BLaER1 treated with 17β-estradiol and CSF1 and Interleukin-3, amounts not matched to agents 10 nM and 100 nM (cell line): ENCODE measurements around the gene APPBP2.
"Not testable (repeated sequence)": the region's sequence is repeated elsewhere in the genome, so short reads cannot be mapped to it uniquely, and the experiment has no call there.

Experiments
- H3K27ac ChIP-seq, 11 experiments: shearing (Covaris generic); formaldehyde crosslinking; 2 replicates each; pipeline ENCODE4 v1.8.1; 2022
- H3K27me3 ChIP-seq, 11 experiments: shearing (Covaris generic); formaldehyde crosslinking; 2 replicates each; pipeline ENCODE4 v1.8.1; 2022
- H3K36me3 ChIP-seq, 11 experiments: shearing (Covaris generic); formaldehyde crosslinking; 2 replicates each; pipeline ENCODE4 v1.8.1; 2022
- H3K4me1 ChIP-seq, 10 experiments: shearing (Covaris generic); formaldehyde crosslinking; 2 replicates each; pipeline ENCODE4 v1.8.1; 2022
- H3K4me2 ChIP-seq, 11 experiments: shearing (Covaris generic); formaldehyde crosslinking; 2 replicates each; pipeline ENCODE4 v1.8.1; 2022
- H3K4me3 ChIP-seq, 10 experiments: shearing (Covaris generic); formaldehyde crosslinking; 2 replicates each; pipeline ENCODE4 v1.8.1; 2022
- H3K9ac ChIP-seq, 11 experiments: shearing (Covaris generic); formaldehyde crosslinking; 2 replicates each; pipeline ENCODE4 v1.8.1; 2022
- H3K9me3 ChIP-seq, 11 experiments: shearing (Covaris generic); formaldehyde crosslinking; replicated peaks in 1 of 11; 2 replicates each; pipeline ENCODE4 v1.8.1; 2022
- H4K20me1 ChIP-seq, 11 experiments: shearing (Covaris generic); formaldehyde crosslinking; 2 replicates each; pipeline ENCODE4 v1.8.1; 2022
- Cebpa-rat ChIP-seq, 11 experiments: shearing (Covaris generic); IDR thresholded peaks; 2 replicates each; pipeline ENCODE4 v1.8.1; 2022

APPBP2 gene

DNA sequence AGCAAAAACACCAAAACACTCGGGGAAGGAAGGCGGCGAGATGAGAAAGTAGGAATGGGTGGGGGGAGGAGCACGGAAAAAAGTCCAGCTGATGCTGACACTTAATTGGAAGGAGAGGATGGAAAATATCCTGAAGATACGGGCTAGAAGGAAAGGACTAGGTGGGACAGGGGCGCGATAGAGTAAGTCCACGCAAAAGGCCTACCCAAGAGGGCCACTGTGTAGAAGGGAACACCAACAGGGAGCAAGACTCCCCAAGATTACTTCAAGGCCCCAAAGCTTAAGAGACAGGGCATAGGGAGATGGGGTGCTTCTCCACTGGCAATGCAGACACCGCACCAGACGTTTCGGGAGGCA lies 736 bp downstream of the APPBP2 start:
- H3K27ac ChIP-seq: peak overlapping the region; percentile 88 to 97 (median 95)
- peaks cover 6 to 32% (median 25%) of the 10 kb centered on the region in 10 experiments for H3K4me1 ChIP-seq
- H3K27me3 ChIP-seq: no peaks in the 10 kb centered on the region
- H3K4me2 ChIP-seq: peak overlapping the region; percentile 77 to 92 (median 86)
- peaks cover 11 to 36% (median 23%) of the 10 kb centered on the region in 11 experiments; a peak in 21 of 22 replicates for H3K36me3 ChIP-seq
- TF ChIP-seq Cebpa-rat (IDR thresholded peaks at IDR 0.05): no peak
- peak overlapping the region; percentile 75 to 98 (median 90) for H3K4me3 ChIP-seq
- peaks cover 27 to 53% (median 46%) of the 10 kb centered on the region in 11 experiments; a peak in 19 of 22 replicates for H4K20me1 ChIP-seq
- H3K9ac ChIP-seq: peak overlapping the region; percentile 92 to 98 (median 96)
- peaks cover 0 to 19% (median 9%) of the 10 kb centered on the region in 11 experiments; a peak in 13 of 22 replicates for H3K9me3 ChIP-seq

DNA sequence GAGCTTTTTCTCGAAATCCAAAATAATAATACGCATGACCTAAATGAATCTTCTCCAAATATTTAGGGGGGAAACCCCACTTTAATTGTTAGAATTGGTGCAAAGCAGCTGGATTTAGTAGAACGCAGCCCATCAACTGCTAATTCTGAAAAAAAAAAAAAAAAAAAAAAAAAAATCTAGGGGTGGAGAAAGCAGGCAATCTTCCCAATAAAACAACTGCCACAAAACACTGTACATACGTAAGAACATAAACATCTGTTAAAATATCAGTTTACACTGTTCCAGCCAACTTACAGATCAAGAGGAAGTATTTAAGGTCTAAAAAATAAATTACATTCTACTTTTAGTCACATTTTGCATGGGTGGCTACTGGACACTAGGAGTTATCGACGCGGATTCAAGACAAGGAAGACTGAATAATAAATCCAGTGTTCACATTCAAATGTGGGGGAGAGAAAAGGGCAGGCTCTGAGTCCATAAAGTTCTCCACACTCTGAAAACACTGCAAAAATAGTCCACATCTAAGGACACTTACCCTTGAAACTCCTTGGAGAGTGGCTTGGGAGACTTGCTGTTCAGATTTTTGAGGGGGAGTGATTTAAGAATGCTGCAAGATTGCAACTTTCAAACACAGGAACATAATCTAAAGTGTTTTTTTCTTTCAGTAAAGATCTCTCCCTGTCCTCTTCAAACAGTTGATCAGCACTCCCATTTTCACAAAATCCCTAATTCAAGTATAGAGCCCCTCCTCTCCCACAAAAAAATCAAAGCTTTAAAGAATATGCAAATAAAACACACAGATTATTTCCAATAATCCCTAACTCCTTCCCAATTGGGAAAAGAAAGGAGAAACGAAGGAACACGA lies 1.3 kb downstream of the APPBP2 start:
- Histone ChIP-seq H3K27ac (peak overlapping the region; percentile 88 to 97 (median 95)), H3K4me3 (peak overlapping the region; percentile 75 to 98 (median 90)), H4K20me1 (peaks cover 27 to 59% (median 52%) of the 10 kb centered on the region in 11 experiments; a peak in 19 of 22 replicates), H3K4me2 (peak overlapping the region; percentile 77 to 92 (median 86)), H3K4me1 (peaks cover 6 to 32% (median 25%) of the 10 kb centered on the region in 10 experiments), H3K27me3 (no peaks in the 10 kb centered on the region), H3K36me3 (peaks cover 17 to 41% (median 29%) of the 10 kb centered on the region in 11 experiments), H3K9me3 (peaks cover 0 to 17% (median 5%) of the 10 kb centered on the region in 11 experiments; a peak in 9 of 22 replicates), H3K9ac (peak overlapping the region; percentile 92 to 98 (median 96))
- no peak for TF ChIP-seq Cebpa-rat (IDR thresholded peaks at IDR 0.05)

DNA sequence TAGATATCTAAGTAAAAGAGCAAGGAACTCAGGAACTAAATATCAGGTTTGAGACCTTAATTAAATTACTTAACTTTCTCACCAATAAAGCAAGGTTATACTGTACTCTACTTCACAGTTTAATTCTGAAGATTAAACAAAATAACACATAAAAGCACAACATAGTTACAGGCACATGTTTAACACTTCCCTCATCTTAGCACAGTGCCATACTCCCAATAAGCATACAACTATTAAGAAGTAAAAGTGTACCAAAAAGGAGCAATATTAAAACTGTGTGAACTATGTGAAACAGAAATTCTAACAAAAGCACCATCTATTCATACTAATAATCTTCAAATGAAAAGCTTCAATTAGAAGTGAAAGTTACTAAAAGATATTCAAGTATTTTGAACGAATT lies 2.2 kb downstream of the APPBP2 start:
- Histone ChIP-seq H3K4me2 (peak overlapping the region; percentile 77 to 92 (median 86); a peak in 20 of 22 replicates), H3K36me3 (peaks cover 25 to 43% (median 37%) of the 10 kb centered on the region in 11 experiments), H3K9me3 (peaks cover 0 to 10% (median 0%) of the 10 kb centered on the region in 11 experiments; a peak in 7 of 22 replicates), H4K20me1 (peaks cover 28 to 68% (median 60%) of the 10 kb centered on the region in 11 experiments; a peak in 19 of 22 replicates), H3K4me3 (peak overlapping the region; percentile 75 to 98 (median 90); a peak in 17 of 20 replicates), H3K27me3 (no peaks in the 10 kb centered on the region), H3K9ac (peak overlapping the region; percentile 92 to 98 (median 96); a peak in 16 of 22 replicates), H3K4me1 (peaks cover 6 to 32% (median 25%) of the 10 kb centered on the region in 10 experiments), H3K27ac (peak overlapping the region in 1 of 11 experiments; percentile 20; a peak in 2 of 22 replicates)
- TF ChIP-seq Cebpa-rat (IDR thresholded peaks at IDR 0.05): no peak

DNA sequence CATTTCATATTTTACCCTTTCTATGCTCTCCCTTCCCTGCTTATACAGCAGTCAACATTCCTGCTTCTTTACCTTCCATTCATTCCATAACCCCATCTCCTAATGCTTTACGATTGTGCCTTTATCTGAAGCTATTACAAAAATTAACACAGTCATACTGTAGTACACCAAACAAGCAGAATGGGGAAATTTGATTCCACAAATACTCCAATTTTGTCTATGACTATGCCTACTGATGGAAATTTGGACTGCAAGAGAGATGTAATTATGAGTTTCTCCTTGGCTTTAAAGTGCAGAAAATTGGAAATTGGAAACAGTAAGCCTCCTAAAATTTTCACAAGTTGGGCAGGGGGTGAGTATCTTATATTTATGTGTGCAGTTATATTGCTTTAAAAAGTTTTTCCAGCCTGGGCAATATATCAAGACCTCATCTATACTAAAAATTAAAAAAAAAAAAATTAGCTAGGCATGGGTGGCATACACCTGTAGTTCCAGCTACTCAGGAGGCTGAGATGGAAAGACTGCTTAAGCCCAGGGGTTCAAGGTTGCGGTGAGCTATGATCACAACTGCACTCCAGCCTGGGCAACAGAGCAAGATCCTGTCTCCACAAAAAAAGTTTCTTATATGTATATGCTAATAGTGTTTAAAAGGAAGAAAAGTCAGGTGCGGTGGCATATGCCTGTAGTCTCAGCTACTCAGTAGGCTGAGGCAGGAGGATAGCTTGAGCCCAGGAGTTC lies 3.0 kb downstream of the APPBP2 start:
- H3K4me2 ChIP-seq: peak overlapping the region; percentile 35 to 92 (median 85); a peak in 18 of 22 replicates
- H4K20me1 ChIP-seq: peaks cover 34 to 75% (median 67%) of the 10 kb centered on the region in 11 experiments; a peak in 20 of 22 replicates
- H3K9me3 ChIP-seq: peaks cover 0 to 5% (median 0%) of the 10 kb centered on the region in 11 experiments; a peak in 3 of 22 replicates

DNA sequence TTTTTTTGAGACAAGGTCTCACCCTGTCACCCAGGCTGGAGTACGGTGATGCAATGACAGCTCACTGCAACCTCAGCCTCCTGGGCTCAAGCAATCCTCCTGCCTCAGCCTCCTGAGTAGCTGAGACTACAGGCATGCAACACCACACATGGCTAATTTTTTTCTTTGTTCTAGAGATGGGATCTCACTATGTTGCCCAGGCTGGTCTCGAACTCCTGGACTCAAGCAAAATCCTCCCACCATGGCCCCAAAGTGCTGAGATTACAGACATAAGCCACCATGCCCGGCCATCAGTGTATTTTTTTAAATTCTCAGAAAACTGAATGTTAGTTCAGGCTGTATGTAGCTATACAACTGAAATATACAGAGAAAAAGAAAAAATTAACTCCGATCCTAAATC lies 6.2 kb downstream of the APPBP2 start:
- Histone ChIP-seq H3K36me3 (peaks cover 36 to 78% (median 54%) of the 10 kb centered on the region in 11 experiments), H3K4me3 (no peak overlapping the region), H3K4me1 (peaks cover 0 to 24% (median 17%) of the 10 kb centered on the region in 10 experiments; a peak in 18 of 20 replicates), H3K4me2 (no peak overlapping the region), H3K9me3 (no peaks in the 10 kb centered on the region), H3K27ac (no peak overlapping the region), H4K20me1 (peaks cover 50 to 100% (median 88%) of the 10 kb centered on the region in 11 experiments; a peak in 20 of 22 replicates), H3K27me3 (no peaks in the 10 kb centered on the region), H3K9ac (no peak overlapping the region)
- TF ChIP-seq Cebpa-rat (IDR thresholded peaks at IDR 0.05): no peak

More for the DNA sequence above, 3.0 kb downstream of the APPBP2 start:
- no peaks in the 10 kb centered on the region for H3K27me3 ChIP-seq
- peak overlapping the region in 2 of 11 experiments; percentile 25 to 98; a peak in 1 of 22 replicates for H3K9ac ChIP-seq
- H3K4me1 ChIP-seq: peaks cover 6 to 32% (median 25%) of the 10 kb centered on the region in 10 experiments
- H3K27ac ChIP-seq: no peak overlapping the region
- H3K36me3 ChIP-seq: peaks cover 31 to 50% (median 45%) of the 10 kb centered on the region in 11 experiments
- no peak overlapping the region; a peak in 1 of 20 replicates for H3K4me3 ChIP-seq
- no peak for TF ChIP-seq Cebpa-rat (IDR thresholded peaks at IDR 0.05)

DNA sequence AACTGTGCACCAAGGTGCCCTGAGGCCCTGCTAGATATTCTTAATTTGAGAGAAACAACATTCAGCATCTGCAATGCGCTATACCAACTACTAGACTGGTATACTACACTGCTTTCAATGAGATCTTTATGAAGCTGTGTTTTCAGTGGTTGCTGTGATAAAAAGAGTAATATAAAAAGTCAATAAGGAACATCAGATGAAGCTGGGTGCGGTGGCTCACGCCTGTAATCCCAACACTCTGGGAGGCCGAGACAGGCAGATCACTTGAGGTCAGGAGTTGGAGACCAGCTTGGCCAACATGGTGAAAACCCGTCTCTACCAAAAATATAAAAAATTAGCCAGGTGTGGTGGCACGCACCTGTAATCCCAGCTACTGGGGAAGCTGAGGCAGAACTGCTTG lies 10.4 kb downstream of the APPBP2 start:
- H3K4me1 ChIP-seq, H3K9ac ChIP-seq, H3K4me3 ChIP-seq, H3K4me2 ChIP-seq, H3K9me3 ChIP-seq, H3K27me3 ChIP-seq, H3K27ac ChIP-seq: not testable (repeated sequence)
- Histone ChIP-seq H3K36me3 (peaks cover 53 to 99% (median 74%) of the 10 kb centered on the region in 11 experiments), H4K20me1 (peaks cover 30 to 99% (median 74%) of the 10 kb centered on the region in 11 experiments; a peak in 20 of 22 replicates)

DNA sequence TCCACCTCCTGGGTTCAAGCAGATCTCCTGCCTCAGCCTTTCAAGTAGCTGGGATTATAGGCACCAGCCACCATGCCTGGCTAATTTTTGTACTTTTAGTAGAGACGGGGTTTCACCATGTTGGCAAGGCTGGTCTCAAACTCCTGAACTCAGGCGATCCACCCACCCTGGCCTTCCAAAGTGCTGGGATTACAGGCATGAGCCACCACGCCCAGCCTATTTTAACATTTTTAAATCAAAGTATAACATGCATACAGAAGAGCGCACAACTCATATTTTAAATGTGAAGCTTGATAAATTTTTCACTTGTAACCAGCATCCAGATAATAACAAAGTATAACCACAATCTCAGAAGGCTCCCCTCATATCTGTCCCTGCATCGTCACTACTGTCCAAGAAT lies 10.8 kb downstream of the APPBP2 start:
- H3K4me1 ChIP-seq, H3K9ac ChIP-seq, H3K27me3 ChIP-seq, H3K4me2 ChIP-seq, H3K27ac ChIP-seq, H3K9me3 ChIP-seq, H3K4me3 ChIP-seq: not testable (repeated sequence)
- peaks cover 30 to 99% (median 73%) of the 10 kb centered on the region in 11 experiments; a peak in 20 of 22 replicates for H4K20me1 ChIP-seq
- H3K36me3 ChIP-seq: peaks cover 52 to 99% (median 72%) of the 10 kb centered on the region in 11 experiments

DNA sequence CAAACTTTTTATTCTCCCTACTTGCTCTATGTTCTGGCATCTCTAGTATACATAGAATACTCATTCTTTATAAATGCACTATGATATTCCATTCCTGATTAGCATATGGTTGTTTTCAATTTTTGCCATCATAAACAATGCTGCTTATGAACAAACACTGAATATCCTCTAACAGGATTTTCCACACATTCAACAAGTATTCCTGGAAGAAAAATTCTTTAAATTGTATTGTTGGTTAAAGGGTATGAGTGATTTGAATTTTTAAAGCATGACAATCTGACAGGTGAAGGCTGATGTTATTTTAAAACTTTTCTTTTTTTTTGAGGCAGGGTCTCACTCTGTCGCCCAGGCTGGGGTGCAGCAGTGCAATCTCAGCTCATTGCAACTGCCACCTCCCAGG lies 11.5 kb downstream of the APPBP2 start:
- TF ChIP-seq Cebpa-rat (IDR thresholded peaks at IDR 0.05): no peak

More for the DNA sequence above, 11.5 kb downstream of the APPBP2 start:
- H3K27me3 ChIP-seq: no peaks in the 10 kb centered on the region
- H3K4me2 ChIP-seq: no peak overlapping the region
- peaks cover 32 to 99% (median 79%) of the 10 kb centered on the region in 11 experiments; a peak in 21 of 22 replicates for H4K20me1 ChIP-seq
- no peaks in the 10 kb centered on the region; a peak in 1 of 20 replicates for H3K4me1 ChIP-seq
- H3K9me3 ChIP-seq: no peaks in the 10 kb centered on the region
- no peak overlapping the region for H3K4me3 ChIP-seq
- no peak overlapping the region for H3K27ac ChIP-seq
- H3K9ac ChIP-seq: no peak overlapping the region
- H3K36me3 ChIP-seq: peaks cover 52 to 98% (median 70%) of the 10 kb centered on the region in 11 experiments
